GM12878 (cell line): ENCODE measurements around the gene TCTN1. TPM values are rescaled to one million over a fixed set of nuclear protein-coding genes. Genes with fewer than 3 reads are reported as not detected.

ENCODE experiments used
- BMI1 ChIP-seq: fragments of 450-650 bp; IDR thresholded peaks from 2 replicates; pipeline ENCODE4 v1.6.1; 2016; ENCODE audit warnings: mild to moderate bottlenecking, moderate library complexity, borderline replicate concordance
- CREB1 ChIP-seq: IDR thresholded peaks from 2 replicates; pipeline ENCODE4 v1.6.1; 2012; ENCODE audit warnings: low read depth, mild to moderate bottlenecking, inconsistent platforms
- IKZF1 ChIP-seq: fragments of 450-650 bp; conservative IDR thresholded peaks from 2 replicates; pipeline ENCODE4 v1.6.1; 2017; ENCODE audit warnings: antibody characterized with exemption, mild to moderate bottlenecking
- JUNB ChIP-seq: IDR thresholded peaks from 2 replicates; pipeline ENCODE4 v1.6.1; 2016; ENCODE audit warnings: antibody characterized with exemption, mild to moderate bottlenecking
- NR2C2 ChIP-seq: IDR thresholded peaks from 2 replicates; pipeline ENCODE4 v1.6.1; 2011; ENCODE audit warnings: borderline replicate concordance, low read depth; ENCODE audit not compliant: control insufficient read depth, insufficient read length
- POLR2A ChIP-seq: IDR thresholded peaks from 2 replicates; pipeline ENCODE4 v1.6.1; 2011; ENCODE audit warnings: low read depth, mild to moderate bottlenecking, low read length
- SMAD5 ChIP-seq: IDR thresholded peaks from 2 replicates; pipeline ENCODE4 v1.6.1; 2016; ENCODE audit warnings: antibody characterized with exemption, low read depth
- TBL1XR1 ChIP-seq: IDR thresholded peaks from 2 replicates; pipeline ENCODE4 v1.6.1; 2012; ENCODE audit warnings: low read depth, low read length, improper control_type of control experiment
- TCF3 ChIP-seq: IDR thresholded peaks from 2 replicates; pipeline ENCODE4 v1.6.1; 2012; ENCODE audit warnings: low read depth, mild to moderate bottlenecking, low read length, borderline replicate concordance; ENCODE audit not compliant: insufficient read depth
- YY1 ChIP-seq: IDR thresholded peaks from 2 replicates; pipeline ENCODE4 v1.6.1; 2011; ENCODE audit warnings: low read depth, mild to moderate bottlenecking, low read length
- ZNF384 ChIP-seq: IDR thresholded peaks from 2 replicates; pipeline ENCODE4 v1.6.1; 2012; ENCODE audit warnings: low read depth, mild to moderate bottlenecking, low read length, improper control_type of control experiment, borderline replicate concordance
- ZNF622 ChIP-seq: fragments of 450-650 bp; IDR thresholded peaks from 2 replicates; pipeline ENCODE4 v1.6.1; 2017; ENCODE audit warnings: mild to moderate bottlenecking, inconsistent platforms
- polyA plus RNA-seq, 11 experiments: library from polyadenylated mRNA; depleted of rRNA in 4 of 11; unstranded in 6 of 11; stranded (reverse) in 5 of 11; fragments of >200 nt; fragmentation: Nextera tagmentation in 4 of 11; fragmentation: Illumina TruSeq in 1 of 11; extraction: Ambion mirVana in 4 of 11; extraction: Trizol in 1 of 11; gene quantifications; 1 replicate in 1 of 11; 2 replicates in 10 of 11; pipeline versions ENCODE4 v1.2.1 to v1.2.3, GENCODE V29; 2011 to 2016; ENCODE audit warnings: inconsistent platforms in 2 of 11, missing spikeins in 2 of 11, low read depth in 1 of 11
- total RNA-seq, 4 experiments: library from RNA; depleted of rRNA in 3 of 4; stranded (reverse); fragments of >200 nt in 3 of 4; fragmentation: Illumina TruSeq in 1 of 4; extraction: Trizol in 1 of 4; gene quantifications; 2 replicates each; pipeline versions ENCODE4 v1.2.1 to v1.2.3, GENCODE V29; 2013 to 2021
- TF ChIP-seq, protein P1 (sequence below): fragments of 450-650 bp; IDR thresholded peaks from 2 replicates; pipeline ENCODE4 v1.6.1; 2016; ENCODE audit warnings: mild to moderate bottlenecking, moderate library complexity, borderline replicate concordance
- TF ChIP-seq, protein P2 (sequence below): IDR thresholded peaks from 2 replicates; pipeline ENCODE4 v1.6.1; 2011; ENCODE audit warnings: borderline replicate concordance, low read depth, mild to moderate bottlenecking, moderate library complexity, mixed read lengths, low read length; ENCODE audit not compliant: insufficient read depth; ENCODE audit errors: extremely low read length
- TF ChIP-seq, protein P3 (sequence below): fragments of 450-650 bp; IDR thresholded peaks from 2 replicates; pipeline ENCODE4 v1.6.1; 2016; ENCODE audit warnings: mild to moderate bottlenecking

TCTN1 gene
- total and polyA plus RNA-seq, 10 of the 15 experiments (the other 5 are each of a cell fraction or from before 2014, with no cell fraction given): 8.8 to 23.5 (median 15.3) TPM

DNA sequence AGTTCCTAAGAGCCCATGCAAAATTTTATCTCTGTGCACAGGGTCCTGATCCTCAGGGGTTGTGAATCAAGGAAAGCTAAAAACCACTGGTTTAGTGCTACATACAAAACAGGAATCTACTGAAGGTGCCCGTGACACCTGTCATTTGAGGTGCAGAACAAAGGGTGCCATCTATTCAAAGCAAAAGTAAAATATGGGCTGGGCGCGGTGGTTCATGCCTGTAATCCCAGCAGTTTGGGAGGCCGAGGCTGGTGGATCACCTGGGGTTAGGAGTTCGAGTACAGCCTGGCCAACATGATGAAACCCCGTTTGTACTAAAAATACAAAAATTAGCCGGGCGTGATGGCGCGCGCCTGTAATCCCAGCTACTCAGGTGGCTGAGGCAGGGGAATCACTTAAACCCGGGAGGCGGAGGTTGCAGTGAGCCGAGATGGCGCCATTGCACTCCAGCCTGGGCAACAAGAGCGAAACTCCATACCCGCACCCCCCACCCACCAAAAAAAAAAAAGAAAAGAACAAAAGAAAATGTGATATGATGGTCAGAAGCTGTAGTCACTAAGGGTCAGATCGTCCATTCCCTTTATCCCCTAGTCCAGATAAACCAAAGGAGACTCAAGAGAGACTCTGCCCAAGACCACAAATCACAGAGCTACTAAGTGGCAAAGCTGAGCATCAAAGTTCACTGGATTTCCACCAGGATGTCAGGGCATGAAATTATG, 34.2 kb upstream of the TCTN1 start (continued):
- TF ChIP-seq, protein P1, sequence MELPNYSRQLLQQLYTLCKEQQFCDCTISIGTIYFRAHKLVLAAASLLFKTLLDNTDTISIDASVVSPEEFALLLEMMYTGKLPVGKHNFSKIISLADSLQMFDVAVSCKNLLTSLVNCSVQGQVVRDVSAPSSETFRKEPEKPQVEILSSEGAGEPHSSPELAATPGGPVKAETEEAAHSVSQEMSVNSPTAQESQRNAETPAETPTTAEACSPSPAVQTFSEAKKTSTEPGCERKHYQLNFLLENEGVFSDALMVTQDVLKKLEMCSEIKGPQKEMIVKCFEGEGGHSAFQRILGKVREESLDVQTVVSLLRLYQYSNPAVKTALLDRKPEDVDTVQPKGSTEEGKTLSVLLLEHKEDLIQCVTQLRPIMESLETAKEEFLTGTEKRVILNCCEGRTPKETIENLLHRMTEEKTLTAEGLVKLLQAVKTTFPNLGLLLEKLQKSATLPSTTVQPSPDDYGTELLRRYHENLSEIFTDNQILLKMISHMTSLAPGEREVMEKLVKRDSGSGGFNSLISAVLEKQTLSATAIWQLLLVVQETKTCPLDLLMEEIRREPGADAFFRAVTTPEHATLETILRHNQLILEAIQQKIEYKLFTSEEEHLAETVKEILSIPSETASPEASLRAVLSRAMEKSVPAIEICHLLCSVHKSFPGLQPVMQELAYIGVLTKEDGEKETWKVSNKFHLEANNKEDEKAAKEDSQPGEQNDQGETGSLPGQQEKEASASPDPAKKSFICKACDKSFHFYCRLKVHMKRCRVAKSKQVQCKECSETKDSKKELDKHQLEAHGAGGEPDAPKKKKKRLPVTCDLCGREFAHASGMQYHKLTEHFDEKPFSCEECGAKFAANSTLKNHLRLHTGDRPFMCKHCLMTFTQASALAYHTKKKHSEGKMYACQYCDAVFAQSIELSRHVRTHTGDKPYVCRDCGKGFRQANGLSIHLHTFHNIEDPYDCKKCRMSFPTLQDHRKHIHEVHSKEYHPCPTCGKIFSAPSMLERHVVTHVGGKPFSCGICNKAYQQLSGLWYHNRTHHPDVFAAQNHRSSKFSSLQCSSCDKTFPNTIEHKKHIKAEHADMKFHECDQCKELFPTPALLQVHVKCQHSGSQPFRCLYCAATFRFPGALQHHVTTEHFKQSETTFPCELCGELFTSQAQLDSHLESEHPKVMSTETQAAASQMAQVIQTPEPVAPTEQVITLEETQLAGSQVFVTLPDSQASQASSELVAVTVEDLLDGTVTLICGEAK: no peak
- TF ChIP-seq, protein P2, sequence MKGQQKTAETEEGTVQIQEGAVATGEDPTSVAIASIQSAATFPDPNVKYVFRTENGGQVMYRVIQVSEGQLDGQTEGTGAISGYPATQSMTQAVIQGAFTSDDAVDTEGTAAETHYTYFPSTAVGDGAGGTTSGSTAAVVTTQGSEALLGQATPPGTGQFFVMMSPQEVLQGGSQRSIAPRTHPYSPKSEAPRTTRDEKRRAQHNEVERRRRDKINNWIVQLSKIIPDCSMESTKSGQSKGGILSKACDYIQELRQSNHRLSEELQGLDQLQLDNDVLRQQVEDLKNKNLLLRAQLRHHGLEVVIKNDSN: no peak
- TF ChIP-seq BMI1 (no peak), POLR2A (no peak), ZNF384 (peak; percentile 38; the same call in 1 of the 2 replicates), YY1 (peak; percentile 27; the same call in 1 of the 2 replicates), IKZF1 (0 out of 2 replicates have a peak, but pooled peaks have one; percentile 36), TCF3 (no peak), ZNF622 (no peak), NR2C2 (no peak), CREB1 (no peak), TBL1XR1 (no peak), JUNB (no peak), SMAD5 (no peak)
- TF ChIP-seq, protein P3, sequence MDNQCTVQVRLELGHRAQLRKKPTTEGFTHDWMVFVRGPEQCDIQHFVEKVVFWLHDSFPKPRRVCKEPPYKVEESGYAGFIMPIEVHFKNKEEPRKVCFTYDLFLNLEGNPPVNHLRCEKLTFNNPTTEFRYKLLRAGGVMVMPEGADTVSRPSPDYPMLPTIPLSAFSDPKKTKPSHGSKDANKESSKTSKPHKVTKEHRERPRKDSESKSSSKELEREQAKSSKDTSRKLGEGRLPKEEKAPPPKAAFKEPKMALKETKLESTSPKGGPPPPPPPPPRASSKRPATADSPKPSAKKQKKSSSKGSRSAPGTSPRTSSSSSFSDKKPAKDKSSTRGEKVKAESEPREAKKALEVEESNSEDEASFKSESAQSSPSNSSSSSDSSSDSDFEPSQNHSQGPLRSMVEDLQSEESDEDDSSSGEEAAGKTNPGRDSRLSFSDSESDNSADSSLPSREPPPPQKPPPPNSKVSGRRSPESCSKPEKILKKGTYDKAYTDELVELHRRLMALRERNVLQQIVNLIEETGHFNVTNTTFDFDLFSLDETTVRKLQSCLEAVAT: peak; percentile 83
